PC-3 (cell line): Measurements from ENCODE around the gene NCAPH2. TPM values are rescaled to one million over a fixed set of nuclear protein-coding genes. Genes with fewer than 3 reads are reported as not detected.

ENCODE experiments used
- ATAC-seq: fragments of 200-7000 bp; cut with Tn5 transposase; 2 replicates; pipeline ENCODE4 v1.9.1; 2020; ENCODE audit warnings: mild to moderate bottlenecking, moderate library complexity
- BruUV-seq: library from RNA; stranded (reverse); fragments of 400-500 nt; replicated peaks from 2 replicates; lab custom pipeline; 2021; lab: Mats Ljungman, UMichigan
- CTCF ChIA-PET: fragments of 300-600 bp; sonication (Branson Sonifier 250); formaldehyde crosslinking; loops from one replicate; lab custom pipeline; 2022; ENCODE audit warnings: antibody characterized with exemption; lab: Charles Lee
- POLR2A ChIA-PET: fragments of 300-600 bp; sonication (Branson Sonifier 250); formaldehyde crosslinking; loops from one replicate; lab custom pipeline; 2022; ENCODE audit warnings: antibody characterized with exemption; ENCODE audit not compliant: unreplicated experiment; lab: Charles Lee
- DNase-seq: peaks from one replicate; pipeline ENCODE4 v3.0.0-alpha.2; 2015
- H2AFZ ChIP-seq: fragments of 300-600 bp; sonication (generic); 2 replicates; pipeline ENCODE4 v1.6.0; 2016; ENCODE audit warnings: antibody characterized with exemption, low read length
- H3F3A ChIP-seq: fragments of 300-600 bp; sonication (generic); one replicate; pipeline ENCODE4 v1.6.0; 2017; ENCODE audit warnings: antibody characterized with exemption, low read length, control low read depth, mild to moderate bottlenecking; ENCODE audit not compliant: unreplicated experiment
- H3K27ac ChIP-seq: fragments of 300-600 bp; sonication (generic); 2 replicates; pipeline ENCODE4 v1.5.1; 2016; ENCODE audit warnings: mild to moderate bottlenecking, low read length
- H3K27me3 ChIP-seq: fragments of 300-600 bp; sonication (generic); 2 replicates; pipeline ENCODE4 v1.6.1; 2016; ENCODE audit warnings: low read length, mixed read lengths
- H3K36me3 ChIP-seq: fragments of 300-600 bp; sonication (generic); 2 replicates; pipeline ENCODE4 v1.6.1; 2016; ENCODE audit warnings: low read depth, mixed run types, low read length, mixed read lengths
- H3K4me1 ChIP-seq: fragments of 300-600 bp; sonication (generic); 2 replicates; pipeline ENCODE4 v1.5.1; 2016; ENCODE audit warnings: low read length; ENCODE audit not compliant: insufficient read depth
- H3K4me2 ChIP-seq: fragments of 300-600 bp; sonication (generic); 2 replicates; pipeline ENCODE4 v1.6.0; 2016; ENCODE audit warnings: low read length
- H3K4me3 ChIP-seq: fragments of 300-600 bp; sonication (generic); 2 replicates; pipeline ENCODE4 v1.5.1; 2016; ENCODE audit warnings: mild to moderate bottlenecking, low read length, mixed read lengths
- H3K79me2 ChIP-seq: fragments of 300-600 bp; sonication (generic); 2 replicates; pipeline ENCODE4 v1.6.1; 2017; ENCODE audit warnings: low read length, mixed read lengths
- H3K9ac ChIP-seq: fragments of 300-600 bp; sonication (generic); 2 replicates; pipeline ENCODE4 v1.6.0; 2016; ENCODE audit warnings: mild to moderate bottlenecking, low read length
- H3K9me2 ChIP-seq: fragments of 300-600 bp; sonication (generic); replicated peaks from 2 replicates; pipeline ENCODE4 v1.6.1; 2016; ENCODE audit warnings: mixed run types, low read length, mixed read lengths
- H3K9me3 ChIP-seq: fragments of 300-600 bp; sonication (generic); 2 replicates; pipeline ENCODE4 v1.6.1; 2016; ENCODE audit warnings: low read length, mixed read lengths
- H4K20me1 ChIP-seq: fragments of 300-600 bp; sonication (generic); 2 replicates; pipeline ENCODE4 v1.6.1; 2016; ENCODE audit warnings: low read length, mixed read lengths
- EZH2 ChIP-seq: fragments of 300-600 bp; sonication (generic); IDR thresholded peaks from one replicate; pipeline ENCODE4 v1.6.1; 2017; ENCODE audit warnings: antibody characterized with exemption, mild to moderate bottlenecking, low read length; ENCODE audit not compliant: unreplicated experiment
- EZH2phosphoT487 ChIP-seq: fragments of 300-600 bp; sonication (generic); IDR thresholded peaks from 2 replicates; pipeline ENCODE4 v1.6.1; 2018; ENCODE audit warnings: mild to moderate bottlenecking, antibody characterized with exemption, low read length, borderline replicate concordance
- intact Hi-C: fragments of 100-400 bp; cut with micrococcal nuclease; formaldehyde crosslinking; loops from 2 replicates; pipeline ENCODE4 v1.9.0; 2023
- total RNA-seq: library from RNA; depleted of rRNA; stranded (reverse); fragments of >200 nt; gene quantifications from 2 replicates; pipeline ENCODE4 v1.2.3, GENCODE V29; 2014
- TF ChIP-seq, protein P1 (sequence below): fragments of 300-600 bp; sonication (generic); conservative IDR thresholded peaks from 2 replicates; pipeline ENCODE4 v1.5.1; 2017; ENCODE audit warnings: antibody characterized with exemption, low read depth, mild to moderate bottlenecking, low read length

The NCAPH2 gene
- total RNA-seq, 1 experiment from 2014 or later, result 75.4 TPM

DNA sequence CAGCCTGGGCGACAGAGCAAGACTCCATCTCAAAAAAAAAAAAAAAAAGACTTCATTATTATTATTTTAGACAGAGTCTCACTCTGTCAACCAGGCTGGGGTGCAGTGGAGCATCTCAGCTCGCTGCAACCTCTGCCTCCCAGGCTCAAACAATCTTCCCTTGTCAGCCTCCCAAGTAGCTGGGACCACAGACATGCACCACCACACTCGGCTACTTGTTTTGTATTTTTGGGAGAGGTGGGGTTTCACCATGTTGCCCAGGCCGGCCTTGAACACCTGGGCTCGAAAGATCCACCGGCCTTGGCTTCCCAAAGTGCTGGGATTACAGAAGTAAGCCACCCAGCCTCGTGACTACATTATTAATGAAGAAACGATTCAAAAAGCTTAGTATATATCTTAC is 27.1 kb downstream of the NCAPH2 start:
- BruUV-seq, result no TSS peak
- ChIA-PET POLR2A (no interaction called here), CTCF (no interaction called here)
- no peaks in the 10 kb centered on the region for H4K20me1 ChIP-seq
- H3K4me2 ChIP-seq, result no peak overlapping the region
- TF ChIP-seq, protein P1, sequence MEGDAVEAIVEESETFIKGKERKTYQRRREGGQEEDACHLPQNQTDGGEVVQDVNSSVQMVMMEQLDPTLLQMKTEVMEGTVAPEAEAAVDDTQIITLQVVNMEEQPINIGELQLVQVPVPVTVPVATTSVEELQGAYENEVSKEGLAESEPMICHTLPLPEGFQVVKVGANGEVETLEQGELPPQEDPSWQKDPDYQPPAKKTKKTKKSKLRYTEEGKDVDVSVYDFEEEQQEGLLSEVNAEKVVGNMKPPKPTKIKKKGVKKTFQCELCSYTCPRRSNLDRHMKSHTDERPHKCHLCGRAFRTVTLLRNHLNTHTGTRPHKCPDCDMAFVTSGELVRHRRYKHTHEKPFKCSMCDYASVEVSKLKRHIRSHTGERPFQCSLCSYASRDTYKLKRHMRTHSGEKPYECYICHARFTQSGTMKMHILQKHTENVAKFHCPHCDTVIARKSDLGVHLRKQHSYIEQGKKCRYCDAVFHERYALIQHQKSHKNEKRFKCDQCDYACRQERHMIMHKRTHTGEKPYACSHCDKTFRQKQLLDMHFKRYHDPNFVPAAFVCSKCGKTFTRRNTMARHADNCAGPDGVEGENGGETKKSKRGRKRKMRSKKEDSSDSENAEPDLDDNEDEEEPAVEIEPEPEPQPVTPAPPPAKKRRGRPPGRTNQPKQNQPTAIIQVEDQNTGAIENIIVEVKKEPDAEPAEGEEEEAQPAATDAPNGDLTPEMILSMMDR, result no peak
- no peak for TF ChIP-seq EZH2phosphoT487
- TF ChIP-seq EZH2, result no peak
- H3K27ac ChIP-seq, result no peak overlapping the region
- H3K4me1 ChIP-seq, result peaks cover 21% of the 10 kb centered on the region
- H3K9me3 ChIP-seq, result no peaks in the 10 kb centered on the region
- intact Hi-C loops, result no loop called here
- no peaks in the 10 kb centered on the region for H3K27me3 ChIP-seq
- no peaks in the 10 kb centered on the region for H3F3A ChIP-seq
- H2AFZ ChIP-seq, result no peak overlapping the region
- no peaks in the 10 kb centered on the region for H3K9me2 ChIP-seq
- ATAC-seq (no peak), DNase-seq (no peak)
- H3K79me2 ChIP-seq, result no peaks in the 10 kb centered on the region
- no peak overlapping the region for H3K9ac ChIP-seq
- no peak overlapping the region for H3K4me3 ChIP-seq
- no peaks in the 10 kb centered on the region for H3K36me3 ChIP-seq

DNA sequence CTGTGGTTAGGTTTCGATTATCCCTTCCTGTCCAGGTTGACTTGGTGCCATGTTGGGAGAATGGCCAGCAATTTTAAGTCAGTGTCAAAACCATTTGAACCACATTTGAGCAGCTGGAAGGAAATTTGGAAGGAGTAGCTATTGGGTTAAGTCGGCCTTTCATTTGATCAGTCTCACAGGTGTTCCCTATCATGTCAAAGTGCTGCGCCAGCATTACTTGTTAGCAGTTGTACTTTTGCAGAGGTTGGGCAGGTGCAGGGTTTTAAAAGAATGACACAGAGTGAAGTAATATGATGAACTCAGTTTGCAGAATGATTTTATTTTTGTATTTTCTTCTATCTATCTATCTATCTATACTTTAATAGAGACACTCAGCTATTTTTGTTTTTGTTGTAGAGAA is 28.2 kb downstream of the NCAPH2 start:
- no TSS peak for BruUV-seq

DNA sequence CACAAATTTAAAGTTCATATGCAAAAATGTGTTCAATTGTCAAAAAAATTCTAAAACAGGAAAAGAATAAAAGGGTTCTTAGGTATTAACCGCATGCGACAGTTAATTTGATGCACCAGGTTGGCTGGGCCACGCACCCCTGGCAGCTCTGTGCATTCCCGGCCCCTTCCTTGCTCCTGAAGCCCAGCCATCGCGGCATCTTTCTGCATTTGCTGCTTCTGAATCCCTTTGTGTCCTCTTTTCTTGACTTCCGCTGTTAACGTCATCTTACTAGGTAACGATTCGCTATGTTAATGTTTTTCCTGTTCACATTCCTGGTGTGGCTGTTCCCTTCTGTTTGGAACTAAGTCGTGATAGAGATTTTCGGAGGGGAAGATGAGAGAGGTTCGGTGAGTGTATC is 29.7 kb downstream of the NCAPH2 start:
- no peak overlapping the region for H2AFZ ChIP-seq
- intact Hi-C loops, result no loop called here
- no peaks in the 10 kb centered on the region for H3K9me2 ChIP-seq
- H3K79me2 ChIP-seq, result no peaks in the 10 kb centered on the region
- H3K9me3 ChIP-seq, result no peaks in the 10 kb centered on the region
- DNase-seq (no peak), ATAC-seq (no peak)
- CTCF ChIA-PET, result no interaction called here
- POLR2A ChIA-PET, result no interaction called here
- H3K9ac ChIP-seq, result no peak overlapping the region
- H3K36me3 ChIP-seq, result no peaks in the 10 kb centered on the region
- no peak for TF ChIP-seq EZH2phosphoT487
- TF ChIP-seq, protein P1, result no peak
- no peak for TF ChIP-seq EZH2
- no peaks in the 10 kb centered on the region for H4K20me1 ChIP-seq
- H3K4me3 ChIP-seq, result no peak overlapping the region
- peak overlapping the region; percentile 41; the same call in 1 of the 2 replicates for H3K27ac ChIP-seq
- BruUV-seq, result no TSS peak
- no peak overlapping the region for H3K4me2 ChIP-seq
- H3K27me3 ChIP-seq, result no peaks in the 10 kb centered on the region
- peaks cover 19% of the 10 kb centered on the region for H3K4me1 ChIP-seq
- H3F3A ChIP-seq, result no peaks in the 10 kb centered on the region

More for the DNA sequence above, 28.2 kb downstream of the NCAPH2 start:
- H3K4me3 ChIP-seq, result no peak overlapping the region
- H4K20me1 ChIP-seq, result no peaks in the 10 kb centered on the region
- ATAC-seq, result no peak
- no peak for TF ChIP-seq EZH2phosphoT487
- TF ChIP-seq, protein P1, result no peak
- no peak for TF ChIP-seq EZH2
- H3K36me3 ChIP-seq, result no peaks in the 10 kb centered on the region
- no peak overlapping the region for H3K27ac ChIP-seq
- intact Hi-C loops, result no loop called here
- no peak for DNase-seq
- H3K27me3 ChIP-seq, result no peaks in the 10 kb centered on the region
- no peaks in the 10 kb centered on the region for H3K79me2 ChIP-seq
- H3K9me2 ChIP-seq, result no peaks in the 10 kb centered on the region
- H2AFZ ChIP-seq, result no peak overlapping the region
- peaks cover 21% of the 10 kb centered on the region for H3K4me1 ChIP-seq
- CTCF ChIA-PET, result interaction anchor here (0.6 kb wide), 1 partner anchor 9 kb away, joined by 12 read pairs; no protein-coding TSS in a partner anchor
- no peak overlapping the region for H3K4me2 ChIP-seq
- POLR2A ChIA-PET, result no interaction called here
- H3K9ac ChIP-seq, result no peak overlapping the region
- no peaks in the 10 kb centered on the region for H3K9me3 ChIP-seq
- no peaks in the 10 kb centered on the region for H3F3A ChIP-seq
